SH-SY5Y (cell line): ENCODE measurements around the gene SMYD4.

Experiments
- GATA2 ChIP-seq: IDR thresholded peaks from 2 replicates; pipeline ENCODE4 v1.6.1; 2011; ENCODE audit warnings: mild to moderate bottlenecking, low read depth, low read length
- GATA3 ChIP-seq: IDR thresholded peaks from 2 replicates; pipeline ENCODE4 v1.6.1; 2011; ENCODE audit warnings: low read depth, mild to moderate bottlenecking, low read length, moderate library complexity

DNA sequence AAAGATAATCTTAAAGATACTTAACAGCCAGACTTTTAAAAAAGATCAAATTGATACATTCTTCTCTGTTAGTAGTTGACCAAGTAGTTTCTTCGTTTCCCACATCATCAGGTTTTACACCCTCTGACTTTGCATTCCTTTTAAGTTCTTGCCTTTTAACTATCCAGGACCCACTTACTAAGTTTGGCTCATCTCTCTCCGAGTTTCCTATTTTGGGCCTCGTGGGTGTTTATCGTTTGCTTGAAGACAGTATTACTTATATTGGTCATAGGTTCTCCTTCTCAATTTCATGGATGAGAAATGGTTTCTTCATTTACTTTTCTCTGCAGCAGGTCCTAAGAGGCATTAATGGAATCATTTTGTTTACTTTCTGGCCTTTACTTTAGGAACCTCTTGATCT is 43.3 kb upstream of the SMYD4 start:
- TF ChIP-seq GATA2 (no peak), GATA3 (no peak)
